Measurements from ENCODE around the gene LTF.

Gene LTF

GRCh38 chr3:46449755-46450552 is 14.8 kb downstream of the LTF start:
- Mint-ChIP-seq H3K9me3 (no peaks in the 10 kb centered on the region), H3K4me1 (no peaks in the 10 kb centered on the region), H3K27ac (no peak overlapping the region), H3K27me3 (ENCODE audit: low read depth, poor library complexity) (peaks cover 25% of the 10 kb centered on the region), H3K36me3 (ENCODE audit: low read depth) (no peaks in the 10 kb centered on the region), H3K4me3 (no peak overlapping the region)
- peak; percentile 25 for DNase-seq
- TF ChIP-seq CTCF (IDR thresholded peaks at IDR 0.05), result peak; percentile 58

- Mint-ChIP-seq H3K36me3 (ENCODE audit: low read depth) (no peaks in the 10 kb centered on the region), H3K4me3 (no peak overlapping the region), H3K9me3 (no peaks in the 10 kb centered on the region), H3K4me1 (no peaks in the 10 kb centered on the region), H3K27me3 (ENCODE audit: low read depth, poor library complexity) (peaks cover 19% of the 10 kb centered on the region), H3K27ac (no peak overlapping the region)
- no peak for DNase-seq
- no peak for TF ChIP-seq CTCF (IDR thresholded peaks at IDR 0.05)
Measured at GRCh38 chr3:46448721-46449120, 16.0 kb downstream of the LTF start.

- Mint-ChIP-seq H3K4me1 (no peaks in the 10 kb centered on the region), H3K36me3 (ENCODE audit: low read depth) (no peaks in the 10 kb centered on the region), H3K27me3 (ENCODE audit: low read depth, poor library complexity) (peaks cover 8% of the 10 kb centered on the region), H3K27ac (no peak overlapping the region), H3K9me3 (no peaks in the 10 kb centered on the region), H3K4me3 (no peak overlapping the region)
- no peak for TF ChIP-seq CTCF (IDR thresholded peaks at IDR 0.05)
- no peak for DNase-seq
Measured at GRCh38 chr3:46447228-46447985, 17.3 kb downstream of the LTF start.

- Mint-ChIP-seq H3K9me3 (no peaks in the 10 kb centered on the region), H3K4me3 (no peak overlapping the region), H3K36me3 (ENCODE audit: low read depth) (no peaks in the 10 kb centered on the region), H3K27ac (no peak overlapping the region), H3K4me1 (no peaks in the 10 kb centered on the region), H3K27me3 (ENCODE audit: low read depth, poor library complexity) (peaks cover 2% of the 10 kb centered on the region)
- peak; percentile 48 for TF ChIP-seq CTCF (IDR thresholded peaks at IDR 0.05)
- DNase-seq, result peak; percentile 31
Measured at GRCh38 chr3:46442576-46443530, 21.9 kb downstream of the LTF start.

- TF ChIP-seq CTCF (IDR thresholded peaks at IDR 0.05), result no peak
- no peak overlapping the region for H3K27ac Mint-ChIP-seq
- no peak for DNase-seq
- no peak overlapping the region for H3K4me3 Mint-ChIP-seq
- H3K9me3 Mint-ChIP-seq, result no peaks in the 10 kb centered on the region
- H3K4me1 Mint-ChIP-seq, result no peaks in the 10 kb centered on the region
- no peaks in the 10 kb centered on the region for H3K27me3 Mint-ChIP-seq (ENCODE audit: low read depth, poor library complexity)
- H3K36me3 Mint-ChIP-seq (ENCODE audit: low read depth), result no peaks in the 10 kb centered on the region
Measured at GRCh38 chr3:46440531-46441294, 24.0 kb downstream of the LTF start.

Data from nephron progenitor cell (in vitro differentiated cells).